ENCODE measurements around the gene YES1.
"Not testable (repeated sequence)": the region's sequence is repeated elsewhere in the genome, so short reads cannot be mapped to it uniquely, and the experiment has no call there.

Gene YES1

GRCh38 chr18:778194-778927, 33.7 kb downstream of the YES1 start:
- DNase-seq, result no peak

DNA sequence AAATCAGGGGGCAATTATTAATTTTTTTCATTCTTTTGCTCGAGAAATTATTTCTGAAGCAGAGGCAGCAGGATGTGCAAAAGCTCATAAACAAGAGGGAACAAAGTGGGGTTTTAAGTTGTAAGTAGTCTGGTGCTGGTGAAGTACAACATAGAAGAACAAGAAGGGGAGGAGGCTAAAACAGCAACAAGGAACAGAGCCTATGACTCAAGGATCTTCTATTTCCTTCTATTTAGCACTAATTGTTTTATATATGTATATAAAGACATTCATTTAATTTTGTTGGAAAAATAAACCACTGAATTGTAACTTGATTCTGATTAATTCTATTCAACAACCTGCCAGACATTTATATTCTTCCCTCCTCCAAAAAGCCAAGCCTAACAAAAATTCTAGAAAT, 35.0 kb downstream of the YES1 start:
- no peak for DNase-seq

DNA sequence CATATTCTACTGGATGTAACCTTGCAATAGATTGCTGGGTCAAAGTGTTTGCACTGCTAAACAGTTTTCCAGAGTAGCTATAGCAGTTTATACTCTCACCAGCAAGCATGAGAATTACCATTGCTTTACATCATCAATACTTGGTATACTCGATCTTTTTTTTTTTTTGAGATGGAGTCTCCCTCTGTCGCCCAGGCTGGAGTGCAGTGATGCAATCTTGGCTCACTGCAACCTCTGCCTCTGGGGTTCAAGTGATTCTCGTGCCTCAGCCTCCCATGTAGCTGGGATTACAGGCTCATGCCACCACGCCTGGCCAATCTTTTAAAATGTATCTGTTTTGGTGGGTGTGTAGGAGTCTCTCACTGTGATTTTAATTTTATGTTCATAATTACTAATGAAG, 36.0 kb downstream of the YES1 start:
- not testable (repeated sequence) for DNase-seq

DNA sequence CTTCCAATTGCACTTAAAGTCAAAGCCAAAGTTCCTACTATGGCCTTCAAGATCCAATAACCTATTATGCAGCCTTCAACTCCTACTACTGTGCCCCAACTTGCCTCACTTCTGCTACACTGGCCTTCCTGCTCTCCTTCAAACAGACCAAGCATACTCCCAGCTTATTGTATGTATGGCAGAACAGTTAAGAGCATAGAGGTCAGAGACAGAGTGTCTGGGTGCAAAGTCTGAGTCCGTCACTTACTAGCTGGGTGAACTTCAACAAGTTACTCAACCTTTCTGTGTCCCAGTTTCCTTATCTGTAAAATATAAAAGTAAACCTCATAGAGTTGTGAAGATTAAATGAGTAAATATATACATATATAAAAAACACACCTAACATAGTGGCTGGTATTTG, 37.2 kb downstream of the YES1 start:
- no peak for DNase-seq

DNA sequence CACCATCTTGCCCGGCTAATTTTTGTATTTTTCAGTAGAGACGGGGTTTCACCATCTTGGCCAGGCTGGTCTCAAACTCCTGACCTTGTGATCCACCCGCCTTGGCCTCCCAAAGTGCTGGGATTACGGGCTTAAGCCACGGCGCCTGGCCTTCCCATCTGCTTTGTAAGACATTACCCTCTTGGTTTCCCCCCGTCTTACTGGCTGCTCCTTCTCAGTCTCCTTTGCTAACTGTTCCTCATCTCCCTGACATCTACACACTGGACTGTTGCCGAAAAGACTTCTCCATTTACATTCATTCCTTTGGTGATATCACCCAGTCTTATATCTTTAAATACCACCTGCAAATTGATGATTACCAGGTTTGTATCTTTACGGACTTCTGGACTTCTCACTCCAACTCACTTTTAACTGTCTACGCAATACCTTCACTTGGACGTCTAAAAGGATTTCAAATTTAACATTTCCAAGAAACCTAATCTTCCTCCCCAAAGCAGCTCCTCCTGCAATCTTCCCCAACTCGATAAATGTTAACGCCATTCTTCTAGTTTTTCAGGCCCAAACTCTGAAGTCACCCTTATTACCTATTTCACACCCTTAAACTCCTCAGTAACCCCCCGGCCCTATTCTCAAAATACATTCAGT, 37.9 kb downstream of the YES1 start:
- DNase-seq, result no peak

DNA sequence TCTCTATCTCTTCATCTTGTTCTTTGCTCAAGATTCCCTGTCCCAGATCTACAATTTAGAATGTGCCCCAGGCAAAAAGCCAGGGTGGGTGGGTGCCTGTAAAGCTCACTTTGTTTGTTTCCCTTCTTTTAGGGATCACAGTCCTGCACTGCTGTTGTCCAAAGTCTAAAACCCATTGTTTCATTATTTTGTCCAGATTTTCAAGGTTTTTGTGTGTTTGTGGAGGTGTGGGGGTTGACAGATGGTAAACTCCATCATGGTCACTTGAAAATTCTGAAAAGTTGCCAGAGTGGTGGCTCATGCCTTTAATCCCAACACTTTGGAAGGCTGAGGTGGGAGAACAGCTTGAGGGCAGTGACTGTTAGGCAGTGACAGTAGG, 41.5 kb downstream of the YES1 start:
- no peak for DNase-seq

GRCh38 chr18:767961-768360, 44.1 kb downstream of the YES1 start:
- no peak for DNase-seq

- no peak for DNase-seq
These were observed 44.8 kb downstream of the YES1 start for GRCh38 chr18:767084-767882.

DNA sequence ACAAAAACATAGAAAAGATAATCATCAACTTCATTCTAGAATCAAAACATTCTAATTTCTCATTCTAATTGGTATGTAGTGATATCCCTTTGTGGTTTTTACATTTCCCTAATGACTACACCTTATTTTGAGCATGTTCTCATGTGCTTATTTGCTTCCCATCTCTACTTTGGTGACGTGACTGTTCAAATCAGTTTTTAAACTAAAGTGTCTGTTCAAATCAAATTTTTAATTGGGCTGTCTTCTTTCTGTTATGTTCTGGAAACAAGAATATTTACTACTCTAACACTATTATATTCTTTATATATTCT, 45.5 kb downstream of the YES1 start:
- no peak for DNase-seq

DNA sequence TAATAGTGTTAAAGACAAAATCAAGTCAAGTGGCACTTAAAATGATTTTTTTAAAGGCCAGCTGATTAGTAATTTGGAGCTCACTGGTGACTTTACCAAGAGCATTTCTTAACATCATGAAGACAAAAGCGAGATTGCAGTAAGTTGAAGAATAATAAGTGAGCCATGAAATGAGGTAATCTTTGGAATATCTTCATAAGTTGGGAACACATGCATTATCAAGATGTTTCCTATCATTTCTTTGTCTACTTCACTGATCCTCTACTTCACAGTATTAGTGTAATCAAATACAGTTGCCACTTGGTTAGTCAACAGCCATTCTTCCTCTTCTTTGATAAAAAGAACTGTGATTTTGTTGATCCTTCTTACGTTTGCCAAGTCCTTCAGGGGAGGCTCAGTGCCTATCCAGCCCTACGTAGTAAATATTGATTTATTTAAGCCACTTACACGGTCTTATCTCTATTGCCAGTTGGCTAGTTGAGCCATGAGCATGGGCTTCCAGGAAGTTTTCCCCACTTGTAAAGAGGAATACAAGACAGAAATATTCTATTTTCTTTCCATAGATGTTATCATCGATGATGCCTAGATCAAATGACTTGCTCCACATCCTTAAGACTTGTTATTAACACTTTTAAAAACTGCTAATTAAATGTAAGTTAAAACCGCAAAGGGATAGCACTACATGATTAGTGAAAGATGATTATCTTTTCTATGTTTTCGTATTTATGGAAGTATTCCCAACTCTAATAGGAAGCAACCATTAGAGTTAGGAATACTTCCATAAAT, 46.1 kb downstream of the YES1 start:
- no peak for DNase-seq

DNA sequence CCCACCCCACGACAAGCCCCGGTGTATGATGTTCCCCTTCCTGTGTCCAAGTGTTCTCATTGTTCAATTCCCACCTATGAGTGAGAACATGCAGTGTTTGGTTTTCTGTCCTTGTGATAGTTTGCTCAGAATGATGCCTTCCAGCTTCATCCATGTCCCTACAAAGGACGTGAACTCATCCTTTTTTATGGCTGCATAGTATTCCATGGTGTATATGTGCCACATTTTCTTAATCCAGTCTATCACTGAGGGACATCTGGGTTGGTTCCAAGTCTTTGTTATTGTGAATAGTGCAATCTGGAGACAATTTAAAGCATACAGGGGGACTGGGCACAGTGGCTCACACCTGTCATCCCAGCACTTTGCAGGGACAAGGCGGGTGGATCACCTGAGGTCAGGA, 52.2 kb downstream of the YES1 start:
- DNase-seq, result not testable (repeated sequence)

DNA sequence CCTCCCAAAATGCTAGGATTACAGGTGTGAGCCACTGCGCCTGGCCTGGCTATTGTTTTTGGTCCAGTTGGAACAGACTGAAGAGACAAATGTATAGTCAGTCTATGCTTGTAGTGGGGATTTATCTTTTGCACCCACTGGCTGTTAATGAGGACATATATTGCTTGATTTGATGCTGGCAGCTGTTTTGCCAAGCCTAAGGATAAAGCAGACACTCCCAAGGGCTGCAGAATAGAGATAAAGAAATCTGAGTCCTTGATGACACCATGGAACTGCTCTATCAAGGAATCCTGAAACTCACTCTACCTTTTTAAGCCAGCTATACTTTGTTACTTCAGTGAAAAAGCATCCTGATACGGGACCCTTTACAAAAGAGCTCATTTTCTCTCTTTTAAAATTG, 56.5 kb downstream of the YES1 start:
- DNase-seq, result no peak

DNA sequence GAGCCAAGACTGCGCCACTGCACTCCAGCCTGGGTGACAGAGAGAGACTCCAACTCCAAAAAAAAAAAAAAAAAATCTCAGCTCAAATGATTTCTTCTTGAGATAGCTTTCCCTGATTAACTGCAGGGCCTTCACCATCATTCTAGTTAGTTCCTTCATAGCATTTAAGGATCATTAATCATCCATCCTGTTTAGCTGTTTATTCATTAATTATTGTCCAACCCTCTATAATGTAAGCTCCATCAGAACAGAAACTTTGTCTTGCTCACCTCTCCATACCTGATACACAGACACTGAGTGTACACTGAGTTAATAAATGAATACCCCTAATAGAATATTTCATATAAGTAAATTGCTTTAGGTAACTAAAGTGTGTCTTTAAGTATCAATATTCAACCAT, 57.4 kb downstream of the YES1 start:
- DNase-seq, result no peak

- no peak for DNase-seq
These were observed 61.6 kb downstream of the YES1 start for GRCh38 chr18:750456-750855.

GRCh38 chr18:744832-745597, 67.0 kb downstream of the YES1 start:
- DNase-seq, result no peak

DNA sequence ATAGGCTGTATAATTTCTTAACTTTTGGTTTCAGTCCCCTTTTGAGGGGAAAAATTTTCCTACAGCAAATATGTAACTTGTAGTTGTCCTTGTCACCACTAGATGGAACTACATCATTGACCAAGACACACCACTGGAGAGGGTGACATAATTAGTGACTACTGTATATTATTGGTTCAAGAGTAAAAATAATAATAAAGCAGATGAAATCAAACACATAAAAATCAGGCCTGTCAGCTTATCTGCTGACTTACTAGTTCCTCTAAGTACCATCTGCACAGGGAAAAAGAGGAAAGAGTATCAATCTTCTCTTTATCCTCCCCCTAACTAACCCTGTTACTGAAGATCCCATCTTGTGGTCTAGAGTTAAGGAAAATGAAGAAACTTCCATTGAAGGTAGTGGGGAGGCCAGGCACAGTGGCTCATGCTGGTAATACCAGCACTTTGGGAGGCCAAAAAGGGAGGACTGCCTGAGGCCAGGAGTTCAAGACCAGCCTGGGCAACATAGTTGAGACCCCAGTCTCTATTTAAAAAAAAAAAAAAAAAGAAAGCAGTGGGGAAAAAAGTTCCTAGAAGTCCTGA, 70.0 kb downstream of the YES1 start:
- DNase-seq, result no peak

DNA sequence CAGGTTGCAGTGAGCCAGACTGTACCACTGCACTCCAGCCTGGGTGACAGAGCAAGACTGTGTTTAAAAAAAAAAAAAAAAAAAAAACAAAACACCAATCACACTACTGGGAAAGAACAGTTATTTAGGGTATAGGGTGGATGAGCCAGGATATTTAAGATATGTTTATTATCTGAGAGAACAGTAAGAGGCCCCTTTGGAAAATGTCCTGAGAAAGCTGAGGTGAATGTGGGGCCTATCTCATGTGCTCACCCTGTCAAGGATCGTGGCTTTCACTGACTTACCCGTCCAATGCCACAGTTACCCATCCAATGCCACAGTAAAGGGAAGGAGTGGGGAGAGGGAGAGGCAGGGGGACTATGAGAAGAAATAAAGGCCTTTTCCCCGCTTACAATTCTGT, 79.7 kb downstream of the YES1 start:
- DNase-seq, result no peak

DNA sequence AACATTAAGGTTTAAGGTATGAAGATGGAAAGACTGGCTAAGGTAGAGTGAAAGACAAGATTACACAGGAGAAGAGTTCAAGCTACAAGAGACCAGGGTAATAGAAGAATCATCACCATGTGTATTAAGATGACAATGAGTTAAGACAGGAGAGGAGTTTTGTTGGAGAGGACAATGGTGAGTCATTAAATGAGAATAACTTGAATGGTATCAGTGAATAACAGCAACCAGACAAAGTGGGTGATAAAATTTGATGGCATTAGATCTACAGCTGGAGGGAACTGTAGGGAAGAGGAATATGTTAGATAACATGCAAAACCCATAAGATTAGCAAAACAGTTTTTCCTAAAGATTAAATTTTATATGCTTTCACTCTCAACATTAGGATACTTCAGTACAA, 80.9 kb downstream of the YES1 start:
- DNase-seq, result no peak

- DNase-seq, result no peak
These were observed 81.3 kb downstream of the YES1 start for GRCh38 chr18:730692-731091.

DNA sequence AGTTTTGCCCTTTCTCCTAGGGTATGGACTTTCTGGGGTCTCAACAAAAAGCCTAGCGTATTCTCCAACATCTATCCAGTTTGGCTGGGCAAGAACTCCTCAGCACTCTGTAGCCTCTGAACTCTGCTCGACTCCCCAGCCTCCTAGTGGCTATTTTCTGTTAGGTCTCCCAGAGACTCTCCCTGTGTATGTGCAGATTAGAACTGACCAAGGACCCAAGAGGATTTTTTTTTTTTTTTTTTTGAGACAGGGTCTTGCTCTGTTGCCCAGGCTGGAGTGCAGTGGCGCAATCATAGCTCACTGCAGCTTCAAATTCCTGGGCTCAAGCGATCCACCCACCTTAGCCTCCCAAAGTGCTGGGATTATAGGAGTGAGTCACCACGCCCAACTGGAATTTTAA, 81.9 kb downstream of the YES1 start:
- not testable (repeated sequence) for DNase-seq

DNA sequence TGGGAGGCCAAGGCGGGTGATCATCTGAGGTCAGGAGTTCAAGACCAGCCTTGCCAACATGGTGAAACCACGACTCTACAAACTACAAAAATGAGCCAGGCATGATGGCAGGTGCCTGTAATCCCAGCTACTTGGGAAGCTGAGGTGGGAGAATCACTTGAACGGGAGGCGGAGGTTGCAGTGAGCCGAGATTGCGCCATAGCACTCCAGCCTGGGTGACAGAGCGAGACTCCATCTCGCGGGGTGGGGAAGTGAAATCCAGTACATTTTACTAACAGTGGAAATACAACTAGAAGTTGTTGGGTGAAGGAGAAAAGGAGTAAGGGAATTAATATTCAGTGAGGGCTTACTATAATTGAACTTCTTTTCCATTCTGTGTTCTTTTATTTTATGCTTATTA, 86.4 kb downstream of the YES1 start:
- DNase-seq, result no peak

DNA sequence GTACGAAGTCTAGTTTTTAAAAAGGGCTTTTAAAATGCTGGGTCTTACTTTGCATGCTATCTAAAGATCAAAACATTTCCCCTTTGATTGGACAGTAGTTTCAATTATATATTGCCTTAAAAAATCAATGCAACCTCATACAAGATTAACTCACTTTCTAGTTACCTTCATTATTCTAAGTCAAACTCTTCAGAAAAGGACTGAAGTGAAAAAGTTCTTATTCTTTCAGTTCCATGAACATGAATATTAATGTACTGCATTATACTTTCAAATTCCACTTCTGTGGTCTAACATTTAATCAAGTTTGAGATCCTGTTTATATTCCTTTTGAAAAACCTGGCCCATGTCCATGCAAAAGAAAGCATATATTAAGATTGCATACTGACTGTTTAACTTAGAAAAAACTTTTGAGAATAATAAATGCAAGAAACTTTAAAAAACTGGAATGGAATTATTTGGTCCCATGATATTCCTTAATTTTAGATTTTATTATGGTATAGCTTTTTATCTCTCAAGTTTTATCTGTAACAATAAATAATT, 88.4 kb downstream of the YES1 start:
- DNase-seq, result no peak
